ENCODE data around the gene LMF1. TPM values are rescaled to one million over a fixed set of nuclear protein-coding genes. Genes with fewer than 3 reads are reported as not detected.

The LMF1 gene
- polyA plus RNA-seq, 1 experiment: 28.9 TPM

DNA sequence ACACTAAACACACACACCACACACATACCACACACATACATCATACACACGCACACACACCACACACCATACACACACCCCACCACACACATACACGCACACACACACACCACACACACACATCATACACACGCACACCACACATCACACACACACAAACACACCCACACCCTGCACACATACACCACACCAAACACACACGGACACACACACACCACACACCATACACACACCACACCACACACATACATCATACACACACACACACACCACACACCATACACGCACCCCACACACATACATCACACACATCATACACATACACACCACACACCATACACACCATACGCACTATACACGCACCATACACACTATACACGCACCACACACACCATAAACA, 7.1 kb upstream of the LMF1 start:
- POLR2A ChIA-PET: no interaction called here
- no peak for DNase-seq (ENCODE audit: low read depth)
- TF ChIP-seq, protein P1, sequence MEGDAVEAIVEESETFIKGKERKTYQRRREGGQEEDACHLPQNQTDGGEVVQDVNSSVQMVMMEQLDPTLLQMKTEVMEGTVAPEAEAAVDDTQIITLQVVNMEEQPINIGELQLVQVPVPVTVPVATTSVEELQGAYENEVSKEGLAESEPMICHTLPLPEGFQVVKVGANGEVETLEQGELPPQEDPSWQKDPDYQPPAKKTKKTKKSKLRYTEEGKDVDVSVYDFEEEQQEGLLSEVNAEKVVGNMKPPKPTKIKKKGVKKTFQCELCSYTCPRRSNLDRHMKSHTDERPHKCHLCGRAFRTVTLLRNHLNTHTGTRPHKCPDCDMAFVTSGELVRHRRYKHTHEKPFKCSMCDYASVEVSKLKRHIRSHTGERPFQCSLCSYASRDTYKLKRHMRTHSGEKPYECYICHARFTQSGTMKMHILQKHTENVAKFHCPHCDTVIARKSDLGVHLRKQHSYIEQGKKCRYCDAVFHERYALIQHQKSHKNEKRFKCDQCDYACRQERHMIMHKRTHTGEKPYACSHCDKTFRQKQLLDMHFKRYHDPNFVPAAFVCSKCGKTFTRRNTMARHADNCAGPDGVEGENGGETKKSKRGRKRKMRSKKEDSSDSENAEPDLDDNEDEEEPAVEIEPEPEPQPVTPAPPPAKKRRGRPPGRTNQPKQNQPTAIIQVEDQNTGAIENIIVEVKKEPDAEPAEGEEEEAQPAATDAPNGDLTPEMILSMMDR (IDR thresholded peaks at IDR 0.05; ENCODE audit: insufficient read depth, low read depth, low read length): no peak
- Histone ChIP-seq H3K36me3 (ENCODE audit: control insufficient read depth, insufficient read depth, low read length) (no peaks in the 10 kb centered on the region), H3K4me3 (ENCODE audit: low read depth, low read length) (no peak overlapping the region), H3K27me3 (ENCODE audit: control insufficient read depth, insufficient read depth, low read length) (peaks cover 18% of the 10 kb centered on the region)
- CTCF ChIA-PET: no interaction called here

DNA sequence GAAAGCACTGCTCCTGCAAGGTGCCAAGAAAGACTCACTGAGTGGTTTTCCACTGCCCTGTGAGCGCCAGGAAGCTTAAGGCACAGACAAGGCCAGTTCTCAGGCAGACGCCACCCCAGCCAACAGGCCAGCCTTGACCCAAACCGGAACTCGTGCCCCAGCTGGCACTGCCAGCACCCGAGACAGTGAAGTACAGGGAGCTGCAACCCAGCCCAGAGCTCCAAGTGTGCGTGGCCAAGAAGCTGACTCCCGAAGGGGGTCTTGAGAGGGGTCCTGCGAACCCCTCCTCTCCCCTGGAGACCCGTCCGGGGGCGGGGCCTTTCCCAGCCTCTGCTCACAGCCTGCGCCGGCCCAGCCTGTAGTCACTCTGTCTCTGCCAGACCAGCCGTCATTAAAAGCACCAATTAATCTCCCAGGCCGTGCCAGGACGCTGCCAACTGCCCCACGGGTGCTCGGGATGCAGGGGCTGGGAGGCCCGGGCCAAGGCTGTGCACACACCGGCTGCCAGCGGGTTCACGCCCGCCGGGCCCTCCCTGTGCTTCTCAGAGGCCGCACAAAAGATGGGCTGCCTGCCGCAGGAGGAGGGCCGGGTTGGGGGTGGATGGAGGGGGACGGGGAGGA, 6.4 kb upstream of the LMF1 start:
- TF ChIP-seq, protein P1 (IDR thresholded peaks at IDR 0.05; ENCODE audit: insufficient read depth, low read depth, low read length): no peak
- DNase-seq (ENCODE audit: low read depth): no peak
- ChIA-PET CTCF (no interaction called here), POLR2A (no interaction called here)
- peaks cover 14% of the 10 kb centered on the region for H3K27me3 ChIP-seq (ENCODE audit: control insufficient read depth, insufficient read depth, low read length)
- no peak overlapping the region for H3K4me3 ChIP-seq (ENCODE audit: low read depth, low read length)
- H3K36me3 ChIP-seq (ENCODE audit: control insufficient read depth, insufficient read depth, low read length): no peaks in the 10 kb centered on the region

DNA sequence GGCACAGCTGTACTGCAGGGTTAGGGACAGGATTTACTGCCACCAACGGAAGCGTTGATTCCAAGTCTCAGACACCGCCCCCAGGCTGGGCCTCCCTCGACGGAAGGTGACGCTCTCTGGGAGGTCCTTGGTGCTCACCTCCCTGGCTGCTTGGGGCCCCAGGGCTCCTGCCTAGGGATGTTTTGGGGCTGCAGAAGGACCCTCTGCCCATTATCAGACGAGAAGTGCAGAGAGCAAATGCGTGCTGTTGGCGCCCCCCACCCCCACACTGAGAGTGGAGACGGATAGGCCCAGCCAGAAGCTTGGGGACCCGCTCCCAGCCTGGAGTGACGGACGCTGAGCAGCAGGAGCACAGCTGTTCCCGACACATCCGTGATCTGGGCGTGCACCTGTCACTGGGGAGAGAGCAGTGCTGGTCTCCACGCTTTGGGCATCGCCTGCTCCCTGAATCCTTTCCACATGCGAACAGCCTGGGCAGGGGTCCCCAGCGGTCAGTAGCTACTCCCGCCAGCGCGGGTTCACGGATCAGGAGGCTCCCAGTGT, 5.7 kb upstream of the LMF1 start:
- ChIA-PET POLR2A (no interaction called here), CTCF (no interaction called here)
- TF ChIP-seq, protein P1 (IDR thresholded peaks at IDR 0.05; ENCODE audit: insufficient read depth, low read depth, low read length): no peak
- H3K27me3 ChIP-seq (ENCODE audit: control insufficient read depth, insufficient read depth, low read length): peaks cover 14% of the 10 kb centered on the region
- H3K4me3 ChIP-seq (ENCODE audit: low read depth, low read length): no peak overlapping the region
- no peaks in the 10 kb centered on the region for H3K36me3 ChIP-seq (ENCODE audit: control insufficient read depth, insufficient read depth, low read length)
- DNase-seq (ENCODE audit: low read depth): no peak

DNA sequence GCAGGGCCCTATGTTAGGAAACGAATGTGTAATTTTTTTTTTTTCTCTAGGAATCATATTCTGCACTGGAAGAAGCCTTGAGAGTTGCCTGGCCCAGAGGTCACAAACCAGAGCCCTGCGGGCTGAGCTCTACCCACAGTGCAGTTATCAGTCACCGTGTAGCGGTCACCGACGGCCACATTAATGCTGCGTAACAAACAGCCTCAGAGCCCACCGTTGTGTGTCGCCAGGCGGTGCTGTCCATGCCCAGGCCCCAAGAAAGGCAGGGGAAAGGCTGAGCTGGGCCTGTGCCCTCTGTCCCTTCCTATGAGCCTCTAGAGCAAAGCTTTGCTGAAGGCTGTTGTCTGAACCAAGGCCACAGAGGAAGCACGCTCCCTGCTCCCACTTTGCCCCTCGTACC, 4.5 kb upstream of the LMF1 start:
- no peak for DNase-seq (ENCODE audit: low read depth)
- H3K27me3 ChIP-seq (ENCODE audit: control insufficient read depth, insufficient read depth, low read length): peaks cover 12% of the 10 kb centered on the region
- ChIA-PET CTCF (interaction anchor here (1.0 kb wide), 1 partner anchor 11 kb away, joined by 3 read pairs; no protein-coding TSS in a partner anchor), POLR2A (no interaction called here)
- no peak overlapping the region for H3K4me3 ChIP-seq (ENCODE audit: low read depth, low read length)
- H3K36me3 ChIP-seq (ENCODE audit: control insufficient read depth, insufficient read depth, low read length): no peaks in the 10 kb centered on the region
- TF ChIP-seq, protein P1 (IDR thresholded peaks at IDR 0.05; ENCODE audit: insufficient read depth, low read depth, low read length): no peak

DNA sequence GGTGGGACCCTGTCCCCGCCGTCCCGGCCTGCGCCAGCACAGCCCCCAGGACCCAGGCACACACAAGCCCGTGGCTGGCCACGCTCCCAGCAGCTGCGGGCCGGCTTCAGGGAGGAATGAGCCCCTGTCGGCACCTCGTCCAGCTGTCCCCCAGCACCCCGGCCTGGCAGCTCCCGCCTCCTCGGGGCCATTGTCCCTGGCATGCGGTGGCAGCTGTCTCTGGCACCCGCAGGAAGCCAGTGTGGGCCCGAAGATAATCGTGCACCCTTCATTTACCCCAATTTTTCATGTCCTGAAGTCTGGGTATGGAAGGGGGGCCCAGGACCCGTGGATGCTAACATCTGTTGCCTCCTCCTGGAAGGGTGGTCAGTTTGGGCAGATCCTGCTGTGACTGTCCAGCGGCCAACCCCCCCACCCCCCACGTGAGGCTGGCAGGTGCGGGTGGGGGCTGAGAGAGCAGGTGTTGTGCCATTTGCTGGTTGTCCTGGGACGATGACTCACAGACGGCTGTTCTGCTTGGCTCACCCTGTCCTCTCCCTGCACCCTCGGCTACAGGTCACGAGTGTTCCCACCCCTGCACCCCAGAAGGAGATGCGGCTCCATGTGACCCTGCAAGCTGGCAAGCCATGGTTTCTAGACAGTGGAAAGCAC, 4.0 kb upstream of the LMF1 start:
- no peak for DNase-seq (ENCODE audit: low read depth)
- H3K27me3 ChIP-seq (ENCODE audit: control insufficient read depth, insufficient read depth, low read length): peaks cover 8% of the 10 kb centered on the region
- POLR2A ChIA-PET: no interaction called here

More for the DNA sequence above, 4.0 kb upstream of the LMF1 start:
- TF ChIP-seq, protein P1 (IDR thresholded peaks at IDR 0.05; ENCODE audit: insufficient read depth, low read depth, low read length): no peak
- CTCF ChIA-PET: no interaction called here
- Histone ChIP-seq H3K4me3 (ENCODE audit: low read depth, low read length) (no peak overlapping the region), H3K36me3 (ENCODE audit: control insufficient read depth, insufficient read depth, low read length) (no peaks in the 10 kb centered on the region)

Measured in BJ (cell line).